HCT116 (cell line): Measurements from ENCODE around the gene ENPEP. TPM values are rescaled to one million over a fixed set of nuclear protein-coding genes. Genes with fewer than 3 reads are reported as not detected.

ENCODE experiments used
- ATAC-seq: fragments of 200-7000 bp; cut with Tn5 transposase; 2 replicates; pipeline ENCODE4 v1.9.1; 2020; ENCODE audit warnings: mild to moderate bottlenecking, moderate library complexity
- BruUV-seq: library from RNA; stranded (reverse); fragments of 400-500 nt; replicated peaks from 2 replicates; lab custom pipeline; 2021; lab: Mats Ljungman, UMichigan
- CTCF ChIA-PET: fragments of 300-600 bp; sonication (Branson Sonifier 250); formaldehyde crosslinking; loops from one replicate; lab custom pipeline; 2021; ENCODE audit warnings: antibody characterized with exemption; lab: Charles Lee
- POLR2A ChIA-PET: fragments of 300-600, 350-600 bp; sonication (Branson Sonifier 250); formaldehyde crosslinking; loops from one replicate; lab custom pipeline; 2021; ENCODE audit warnings: antibody characterized with exemption; lab: Charles Lee
- RAD21 ChIA-PET, 2 experiments: fragments of 300-600 bp; sonication (Branson Sonifier 250); formaldehyde crosslinking; loops; one replicate each; lab custom pipeline; 2023; ENCODE audit warnings: low total read pairs in 2 of 2; ENCODE audit not compliant: uncharacterized antibody in 2 of 2, unreplicated experiment in 2 of 2, low non-redundant PET in 1 of 2; lab: Charles Lee
- DNase-seq: peaks from one replicate; pipeline ENCODE4 v3.0.0-alpha.2; 2010; ENCODE audit warnings: low read depth, low spot score
- H2AFZ ChIP-seq: fragments of 200-600 bp; shearing (Covaris generic), sonication (generic); 2 replicates; pipeline ENCODE4 v1.6.1; 2017; ENCODE audit warnings: low read depth, mixed run types, mixed read lengths, antibody characterized with exemption, low read length; ENCODE audit not compliant: poor library complexity, severe bottlenecking
- H3K27ac ChIP-seq: 2 replicates; pipeline ENCODE4 v1.5.1; 2012; ENCODE audit warnings: low read depth, low read length
- H3K27me3 ChIP-seq: fragments of 200-600 bp; sonication (generic); 2 replicates; pipeline ENCODE4 v1.6.1; 2016; ENCODE audit warnings: mixed run types, low read length, mixed read lengths; ENCODE audit not compliant: insufficient read depth
- H3K36me3 ChIP-seq, 2 experiments: fragments of 200-500 bp in 1 of 2; fragments of 200-600 bp in 1 of 2; sonication (Bioruptor generic) in 1 of 2; sonication (generic) in 1 of 2; 2 replicates each; pipeline versions ENCODE4 v1.5.1 to v1.6.1; 2014 to 2016; ENCODE audit warnings: low read length in 2 of 2, inconsistent platforms in 1 of 2, mixed read lengths in 1 of 2, mixed run types in 1 of 2; ENCODE audit not compliant: insufficient read depth in 2 of 2, control insufficient read depth in 1 of 2
- H3K4me1 ChIP-seq, 2 experiments: fragments of 200-600 bp in 1 of 2; sonication (generic) in 1 of 2; 2 replicates each; pipeline versions ENCODE4 v1.5.1 to v1.6.1; 2012 to 2017; ENCODE audit warnings: low read length in 2 of 2, inconsistent platforms in 1 of 2, mild to moderate bottlenecking in 1 of 2, mixed read lengths in 1 of 2, mixed run types in 1 of 2, moderate library complexity in 1 of 2; ENCODE audit not compliant: insufficient read depth in 2 of 2, control insufficient read depth in 1 of 2
- H3K4me2 ChIP-seq: fragments of 200-600 bp; sonication (generic); 2 replicates; pipeline ENCODE4 v1.6.1; 2017; ENCODE audit warnings: mixed run types, low read length, mixed read lengths
- H3K4me3 ChIP-seq, 2 experiments: fragments of 200-600 bp in 1 of 2; sonication (generic) in 1 of 2; replicated peaks in 1 of 2; 2 replicates each; pipeline ENCODE4 v1.5.1; 2011 to 2016; ENCODE audit warnings: low read length in 2 of 2, control low read depth in 1 of 2, low read depth in 1 of 2, mild to moderate bottlenecking in 1 of 2, mixed read lengths in 1 of 2, mixed run types in 1 of 2
- H3K79me2 ChIP-seq: fragments of 200-600 bp; sonication (generic); 2 replicates; pipeline ENCODE4 v1.6.1; 2017; ENCODE audit warnings: mild to moderate bottlenecking, mixed run types, low read length, moderate library complexity, mixed read lengths; ENCODE audit not compliant: insufficient read depth
- H3K9ac ChIP-seq: fragments of 200-600 bp; sonication (generic); 2 replicates; pipeline ENCODE4 v1.6.1; 2016; ENCODE audit warnings: low read length, mixed read lengths
- H3K9me2 ChIP-seq: fragments of 200-600 bp; sonication (generic), shearing (Covaris generic); 2 replicates; pipeline ENCODE4 v1.6.1; 2017; ENCODE audit warnings: mixed run types, mild to moderate bottlenecking, moderate library complexity; ENCODE audit not compliant: insufficient read depth
- H3K9me3 ChIP-seq, 2 experiments: fragments of 200-500 bp in 1 of 2; fragments of 200-600 bp in 1 of 2; sonication (Bioruptor generic) in 1 of 2; sonication (generic) in 1 of 2; 2 replicates each; pipeline ENCODE4 v1.6.1; 2014 to 2017; ENCODE audit warnings: low read length in 2 of 2, mixed read lengths in 2 of 2, inconsistent platforms in 1 of 2, low read depth in 1 of 2, mild to moderate bottlenecking in 1 of 2, mixed run types in 1 of 2, moderate library complexity in 1 of 2; ENCODE audit not compliant: control insufficient read depth in 1 of 2, insufficient read depth in 1 of 2
- H4K20me1 ChIP-seq: fragments of 200-600 bp; sonication (generic), shearing (Covaris generic); 2 replicates; pipeline ENCODE4 v1.6.1; 2017; ENCODE audit warnings: mixed run types, mild to moderate bottlenecking, moderate library complexity; ENCODE audit not compliant: insufficient read depth
- EGR1 ChIP-seq: IDR thresholded peaks from 2 replicates; pipeline ENCODE4 v1.6.1; 2012; ENCODE audit warnings: low read depth
- EZH2phosphoT487 ChIP-seq: fragments of 200-600 bp; IDR thresholded peaks from 2 replicates; pipeline ENCODE4 v1.6.1; 2018; ENCODE audit warnings: antibody characterized with exemption, borderline replicate concordance
- MAX ChIP-seq: IDR thresholded peaks from 2 replicates; pipeline ENCODE4 v1.6.1; 2012
- POLR2A ChIP-seq: IDR thresholded peaks from 2 replicates; pipeline ENCODE4 v1.7.0; 2011; ENCODE audit warnings: borderline replicate concordance; ENCODE audit not compliant: insufficient read depth, insufficient read length; ENCODE audit errors: extremely low read depth
- POLR2AphosphoS5 ChIP-seq: IDR thresholded peaks from 2 replicates; pipeline ENCODE4 v1.6.1; 2011; ENCODE audit warnings: mild to moderate bottlenecking, low read depth, low read length, moderate library complexity
- RAD21 ChIP-seq: IDR thresholded peaks from 2 replicates; pipeline ENCODE4 v1.6.1; 2012; ENCODE audit warnings: low read depth, mild to moderate bottlenecking
- SIN3A ChIP-seq: IDR thresholded peaks from 2 replicates; pipeline ENCODE4 v1.6.1; 2012; ENCODE audit warnings: low read depth
- SP1 ChIP-seq: IDR thresholded peaks from 2 replicates; pipeline ENCODE4 v1.6.1; 2012; ENCODE audit warnings: low read depth
- TCF7L2 ChIP-seq: IDR thresholded peaks from 2 replicates; pipeline ENCODE4 v1.7.0; 2011; ENCODE audit warnings: borderline replicate concordance, inconsistent platforms; ENCODE audit not compliant: insufficient read depth, insufficient read length; ENCODE audit errors: extremely low read depth
- ZBTB33 ChIP-seq: IDR thresholded peaks from 2 replicates; pipeline ENCODE4 v1.6.1; 2011; ENCODE audit warnings: mild to moderate bottlenecking, low read length, moderate library complexity; ENCODE audit not compliant: insufficient replicate concordance; ENCODE audit errors: extremely low read depth
- ZNF274 ChIP-seq: fragments of 200-500 bp; sonication (Bioruptor generic); IDR thresholded peaks from 2 replicates; pipeline ENCODE4 v1.6.1; 2014; ENCODE audit warnings: mild to moderate bottlenecking, low read depth, low read length, inconsistent platforms
- intact Hi-C: fragments of 100-400 bp; cut with micrococcal nuclease; formaldehyde crosslinking; loops from 2 replicates; pipeline ENCODE4 v1.10.0; 2022
- total RNA-seq: library from RNA; stranded (reverse); gene quantifications from one replicate; pipeline ENCODE4 v1.2.1, GENCODE V29; 2021; ENCODE audit not compliant: unreplicated experiment
- TF ChIP-seq, protein P1 (sequence below): IDR thresholded peaks from 2 replicates; pipeline ENCODE4 v1.6.1; 2012

The ENPEP gene
- total RNA-seq, 1 experiment from 2014 or later, result 4.5 TPM

- no peak for TF ChIP-seq MAX
- TF ChIP-seq, protein P1, sequence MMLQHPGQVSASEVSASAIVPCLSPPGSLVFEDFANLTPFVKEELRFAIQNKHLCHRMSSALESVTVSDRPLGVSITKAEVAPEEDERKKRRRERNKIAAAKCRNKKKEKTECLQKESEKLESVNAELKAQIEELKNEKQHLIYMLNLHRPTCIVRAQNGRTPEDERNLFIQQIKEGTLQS, result no peak
These were observed 126.1 kb downstream of the ENPEP start (continued) for GRCh38 chr4:110602061-110602460.

- H3K27ac ChIP-seq, result no peak overlapping the region
- H3K4me1 ChIP-seq, result peaks cover 10 to 21% of the 10 kb centered on the region in 2 experiments; a peak in 3 of 4 replicates
- TF ChIP-seq EZH2phosphoT487, result no peak
- TF ChIP-seq TCF7L2, result no peak
- TF ChIP-seq EGR1, result no peak
- TF ChIP-seq RAD21, result no peak
- TF ChIP-seq ZBTB33, result no peak
- TF ChIP-seq ZNF274, result no peak
- no peak for TF ChIP-seq SIN3A
- TF ChIP-seq POLR2AphosphoS5, result no peak
- no peak for TF ChIP-seq POLR2A
- no peak for TF ChIP-seq SP1
- CTCF ChIA-PET, result no interaction called here
- no peaks in the 10 kb centered on the region for H3K36me3 ChIP-seq
- RAD21 ChIA-PET, result no interaction called here
- intact Hi-C loops, result no loop called here
- POLR2A ChIA-PET, result no interaction called here
- DNase-seq (no peak), ATAC-seq (no peak)
- H3K9me3 ChIP-seq, result no peaks in the 10 kb centered on the region
- H3K4me3 ChIP-seq, result no peak overlapping the region
- H3K9ac ChIP-seq, result no peak overlapping the region
- H3K4me2 ChIP-seq, result no peak overlapping the region
- no TSS peak for BruUV-seq
- H3K27me3 ChIP-seq, result no peaks in the 10 kb centered on the region
- no peaks in the 10 kb centered on the region for H4K20me1 ChIP-seq
- no peaks in the 10 kb centered on the region for H3K79me2 ChIP-seq
- H3K9me2 ChIP-seq, result no peaks in the 10 kb centered on the region
- H2AFZ ChIP-seq, result no peak overlapping the region
These were observed 129.1 kb downstream of the ENPEP start for GRCh38 chr4:110605077-110605476.
